ELR (cell line): Measurements from ENCODE around the gene ZCRB1.
A peak's percentile ranks its signal among the peaks of the same experiment; 100 is the strongest.

Experiments used
- DNase-seq: peaks from one replicate; pipeline ENCODE4 v3.0.0-alpha.2; 2015; ENCODE audit warnings: low read depth

The ZCRB1 gene

GRCh38 chr12:42327227-42327590 is 1.3 kb upstream of the ZCRB1 start:
- DNase-seq: no peak

GRCh38 chr12:42326541-42327226 is 790 bp upstream of the ZCRB1 start:
- DNase-seq: peak; percentile 49

GRCh38 chr12:42325326-42325652 is 605 bp downstream of the ZCRB1 start:
- DNase-seq: no peak

- no peak for DNase-seq
Measured at GRCh38 chr12:42323856-42324255, 2.0 kb downstream of the ZCRB1 start.

- no peak for DNase-seq
Measured at GRCh38 chr12:42322567-42322966, 3.3 kb downstream of the ZCRB1 start.

- DNase-seq: no peak
Measured at GRCh38 chr12:42320796-42321195, 5.1 kb downstream of the ZCRB1 start.

- DNase-seq: no peak
Measured at GRCh38 chr12:42315108-42315507, 10.8 kb downstream of the ZCRB1 start.

GRCh38 chr12:42309996-42310395 is 15.9 kb downstream of the ZCRB1 start:
- no peak for DNase-seq

- no peak for DNase-seq
Measured at GRCh38 chr12:42308390-42308789, 17.5 kb downstream of the ZCRB1 start.

- no peak for DNase-seq
Measured at GRCh38 chr12:42306297-42306696, 19.6 kb downstream of the ZCRB1 start.

GRCh38 chr12:42299392-42300308 is 26.2 kb downstream of the ZCRB1 start:
- DNase-seq: peak; percentile 68

GRCh38 chr12:42298887-42299286 is 27.0 kb downstream of the ZCRB1 start:
- DNase-seq: no peak

GRCh38 chr12:42296503-42297109 is 29.3 kb downstream of the ZCRB1 start:
- DNase-seq: peak; percentile 66

- DNase-seq: no peak
Measured at GRCh38 chr12:42291680-42292079, 34.2 kb downstream of the ZCRB1 start.

- no peak for DNase-seq
Measured at GRCh38 chr12:42288544-42288943, 37.4 kb downstream of the ZCRB1 start.

- no peak for DNase-seq
Measured at GRCh38 chr12:42286741-42287140, 39.2 kb downstream of the ZCRB1 start.

GRCh38 chr12:42285431-42285830 is 40.5 kb downstream of the ZCRB1 start:
- DNase-seq: no peak

- DNase-seq: no peak
Measured at GRCh38 chr12:42284876-42285275, 41.0 kb downstream of the ZCRB1 start.

- no peak for DNase-seq
Measured at GRCh38 chr12:42284157-42284556, 41.7 kb downstream of the ZCRB1 start.

- no peak for DNase-seq
Measured at GRCh38 chr12:42283739-42284138, 42.2 kb downstream of the ZCRB1 start.

- DNase-seq: no peak
Measured at GRCh38 chr12:42282294-42282693, 43.6 kb downstream of the ZCRB1 start.

GRCh38 chr12:42281844-42282243 is 44.0 kb downstream of the ZCRB1 start:
- DNase-seq: no peak

- DNase-seq: no peak
Measured at GRCh38 chr12:42281278-42281677, 44.6 kb downstream of the ZCRB1 start.
